Stomach (tissue), 4 donors: ENCODE data around the gene TMEM101.

Source experiments
- CTCF ChIP-seq, 7 experiments: fragments of 450-650 bp in 4 of 7; fragments of 200-600 bp in 3 of 7; sonication (generic) in 3 of 7; IDR thresholded peaks; one replicate each; pipeline ENCODE4 v1.5.1; 2016 to 2019; ENCODE audit warnings: antibody characterized with exemption in 7 of 7, control low read depth in 2 of 7, mild to moderate bottlenecking in 1 of 7
- EP300 ChIP-seq: sonication (generic); formaldehyde crosslinking; IDR thresholded peaks from one replicate; pipeline ENCODE4 v1.6.1; 2017; ENCODE audit warnings: antibody characterized with exemption
- POLR2A ChIP-seq, 4 donors: fragments of 450-650 bp; IDR thresholded peaks; one replicate each; pipeline ENCODE4 v1.6.1; 2016; ENCODE audit warnings: antibody characterized with exemption in 4 of 4, control low read depth in 2 of 4, mild to moderate bottlenecking in 1 of 4, moderate library complexity in 1 of 4
- POLR2AphosphoS5 ChIP-seq, 3 donors: sonication (generic); formaldehyde crosslinking; IDR thresholded peaks; one replicate each; pipeline ENCODE4 v1.6.1; 2016; ENCODE audit warnings: antibody characterized with exemption in 3 of 3

- peak in 5 of 7 experiments; percentile 83 to 90 (median 89) for TF ChIP-seq CTCF (IDR thresholded peaks at IDR 0.05)
- no peak for TF ChIP-seq POLR2AphosphoS5 (IDR thresholded peaks at IDR 0.05)
- TF ChIP-seq POLR2A (IDR thresholded peaks at IDR 0.05) = no peak
- no peak for TF ChIP-seq EP300
Observed at GRCh38 chr17:43994272-43995149, 20.3 kb downstream of the TMEM101 start.
